Uterus (tissue), 4 donors: ENCODE measurements around the gene TSSK6. TPM values are rescaled to one million over a fixed set of nuclear protein-coding genes. Genes with fewer than 3 reads are reported as not detected.

Experiments
- DNase-seq, 2 donors: peaks; one replicate each; pipeline ENCODE4 v3.0.0-alpha.2; 2019 to 2020
- H3K27ac ChIP-seq, 2 donors: fragments of 200-600 bp; sonication (generic); 1 replicate in 1 of 2; 2 replicates in 1 of 2; pipeline ENCODE4 v1.5.1; 2016 to 2018
- H3K27me3 ChIP-seq, 2 donors: fragments of 200-600 bp; sonication (generic); one replicate each; pipeline ENCODE4 v1.5.1; 2018 to 2019; ENCODE audit warnings: control low read depth in 1 of 2
- H3K36me3 ChIP-seq, 2 donors: fragments of 200-600 bp; sonication (generic); one replicate each; pipeline ENCODE4 v1.5.1; 2019; ENCODE audit warnings: control low read depth in 1 of 2
- H3K4me1 ChIP-seq, 2 donors: fragments of 200-600 bp; sonication (generic); one replicate each; pipeline ENCODE4 v1.5.1; 2018 to 2019; ENCODE audit warnings: control low read depth in 1 of 2
- H3K4me3 ChIP-seq, 2 donors: fragments of 200-600 bp; sonication (generic); 1 replicate in 1 of 2; 2 replicates in 1 of 2; pipeline ENCODE4 v1.5.1; 2018 to 2019; ENCODE audit warnings: mild to moderate bottlenecking in 1 of 2
- H3K9me3 ChIP-seq, 2 donors: fragments of 200-600 bp; sonication (generic); one replicate each; pipeline ENCODE4 v1.5.1; 2019; ENCODE audit warnings: control low read depth in 1 of 2
- POLR2A ChIP-seq, 2 donors: fragments of 450-650 bp; IDR thresholded peaks; one replicate each; pipeline ENCODE4 v1.6.1; 2016; ENCODE audit warnings: antibody characterized with exemption in 2 of 2, mild to moderate bottlenecking in 1 of 2, moderate library complexity in 1 of 2
- intact Hi-C: fragments of 100-400 bp; cut with DNase I; formaldehyde crosslinking; loops from one replicate; pipeline ENCODE4 v1.15.1; 2023; ENCODE audit warnings: low total_unique reads
- total RNA-seq, 4 donors: library from RNA; depleted of rRNA in 3 of 4; stranded (reverse); fragments of >200 nt in 3 of 4; gene quantifications; one replicate each; pipeline versions ENCODE4 v1.1.0 to v1.2.4, GENCODE V29; 2014 to 2023
- TF ChIP-seq, protein P1 (sequence below), 4 experiments: fragments of 200-600 bp in 2 of 4; fragments of 450-650 bp in 2 of 4; sonication (generic) in 2 of 4; IDR thresholded peaks; one replicate each; pipeline ENCODE4 v1.5.1; 2016 to 2019; ENCODE audit warnings: antibody characterized with exemption in 4 of 4, mild to moderate bottlenecking in 2 of 4, moderate library complexity in 1 of 4
- donor health status: DM: yes; HTN: yes; CAD: no.

TSSK6 gene
- total RNA-seq, 4 donors from 2014 or later, result 1.3 to 2.0 TPM; not detected in 2

DNA sequence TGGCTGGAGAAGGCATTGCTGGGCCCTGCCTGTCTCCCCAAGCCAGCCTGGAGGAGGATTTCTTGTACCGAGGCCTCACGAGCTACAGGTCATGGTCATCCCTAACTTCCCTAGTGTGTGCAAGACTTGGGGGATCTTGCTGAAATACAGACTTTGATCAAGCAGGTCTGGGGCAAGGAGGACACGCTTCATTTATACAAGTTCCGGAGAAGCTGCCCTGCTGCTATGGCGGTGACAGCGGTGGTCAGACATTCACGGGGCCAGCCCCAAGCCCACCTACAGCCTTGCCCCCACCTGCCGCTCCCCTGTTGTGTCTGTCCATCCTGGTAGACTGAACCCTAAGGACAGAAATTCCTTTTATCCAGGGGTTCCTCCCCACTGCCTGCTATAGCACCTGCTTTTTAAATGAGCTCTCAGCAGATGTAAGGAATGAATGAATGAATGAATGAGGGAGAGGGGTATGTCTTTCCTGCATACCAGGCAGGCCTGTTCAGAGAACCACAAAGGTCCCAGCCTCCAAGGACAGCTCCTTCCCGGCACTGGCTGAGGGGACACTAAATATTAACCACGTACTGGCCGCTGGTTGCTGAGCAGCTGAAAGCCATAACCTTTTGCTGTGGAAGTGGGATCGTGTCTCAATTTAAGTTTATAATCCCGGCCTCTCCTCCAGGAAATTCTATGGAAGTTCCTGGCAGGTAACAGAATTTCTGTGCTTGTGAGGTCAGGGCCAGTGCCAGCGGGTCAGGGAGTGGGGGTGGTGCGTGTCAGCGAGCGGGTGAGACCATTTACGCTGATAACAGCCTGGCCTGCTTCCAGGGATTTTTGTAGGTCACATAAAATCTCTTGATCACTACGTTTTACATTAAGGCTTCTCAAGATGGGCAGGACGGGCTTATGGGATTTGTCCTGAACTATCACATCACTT lies 27.1 kb downstream of the TSSK6 start:
- intact Hi-C loops, result loop anchor here (5.0 kb wide), 1 partner anchor 121 kb away; no protein-coding TSS in a partner anchor
- no peaks in the 10 kb centered on the region for H3K36me3 ChIP-seq
- DNase-seq, result peak in 1 of 2 donors; percentile 39
- no peak overlapping the region for H3K4me3 ChIP-seq
- H3K27me3 ChIP-seq, result no peaks in the 10 kb centered on the region
- H3K9me3 ChIP-seq, result no peaks in the 10 kb centered on the region
- TF ChIP-seq, protein P1, sequence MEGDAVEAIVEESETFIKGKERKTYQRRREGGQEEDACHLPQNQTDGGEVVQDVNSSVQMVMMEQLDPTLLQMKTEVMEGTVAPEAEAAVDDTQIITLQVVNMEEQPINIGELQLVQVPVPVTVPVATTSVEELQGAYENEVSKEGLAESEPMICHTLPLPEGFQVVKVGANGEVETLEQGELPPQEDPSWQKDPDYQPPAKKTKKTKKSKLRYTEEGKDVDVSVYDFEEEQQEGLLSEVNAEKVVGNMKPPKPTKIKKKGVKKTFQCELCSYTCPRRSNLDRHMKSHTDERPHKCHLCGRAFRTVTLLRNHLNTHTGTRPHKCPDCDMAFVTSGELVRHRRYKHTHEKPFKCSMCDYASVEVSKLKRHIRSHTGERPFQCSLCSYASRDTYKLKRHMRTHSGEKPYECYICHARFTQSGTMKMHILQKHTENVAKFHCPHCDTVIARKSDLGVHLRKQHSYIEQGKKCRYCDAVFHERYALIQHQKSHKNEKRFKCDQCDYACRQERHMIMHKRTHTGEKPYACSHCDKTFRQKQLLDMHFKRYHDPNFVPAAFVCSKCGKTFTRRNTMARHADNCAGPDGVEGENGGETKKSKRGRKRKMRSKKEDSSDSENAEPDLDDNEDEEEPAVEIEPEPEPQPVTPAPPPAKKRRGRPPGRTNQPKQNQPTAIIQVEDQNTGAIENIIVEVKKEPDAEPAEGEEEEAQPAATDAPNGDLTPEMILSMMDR (IDR thresholded peaks at IDR 0.05), result no peak
- no peak for TF ChIP-seq POLR2A (IDR thresholded peaks at IDR 0.05)
- peaks cover 6 to 39% of the 10 kb centered on the region in 2 donors for H3K4me1 ChIP-seq
- peak overlapping the region; percentile 66 to 78 for H3K27ac ChIP-seq

DNA sequence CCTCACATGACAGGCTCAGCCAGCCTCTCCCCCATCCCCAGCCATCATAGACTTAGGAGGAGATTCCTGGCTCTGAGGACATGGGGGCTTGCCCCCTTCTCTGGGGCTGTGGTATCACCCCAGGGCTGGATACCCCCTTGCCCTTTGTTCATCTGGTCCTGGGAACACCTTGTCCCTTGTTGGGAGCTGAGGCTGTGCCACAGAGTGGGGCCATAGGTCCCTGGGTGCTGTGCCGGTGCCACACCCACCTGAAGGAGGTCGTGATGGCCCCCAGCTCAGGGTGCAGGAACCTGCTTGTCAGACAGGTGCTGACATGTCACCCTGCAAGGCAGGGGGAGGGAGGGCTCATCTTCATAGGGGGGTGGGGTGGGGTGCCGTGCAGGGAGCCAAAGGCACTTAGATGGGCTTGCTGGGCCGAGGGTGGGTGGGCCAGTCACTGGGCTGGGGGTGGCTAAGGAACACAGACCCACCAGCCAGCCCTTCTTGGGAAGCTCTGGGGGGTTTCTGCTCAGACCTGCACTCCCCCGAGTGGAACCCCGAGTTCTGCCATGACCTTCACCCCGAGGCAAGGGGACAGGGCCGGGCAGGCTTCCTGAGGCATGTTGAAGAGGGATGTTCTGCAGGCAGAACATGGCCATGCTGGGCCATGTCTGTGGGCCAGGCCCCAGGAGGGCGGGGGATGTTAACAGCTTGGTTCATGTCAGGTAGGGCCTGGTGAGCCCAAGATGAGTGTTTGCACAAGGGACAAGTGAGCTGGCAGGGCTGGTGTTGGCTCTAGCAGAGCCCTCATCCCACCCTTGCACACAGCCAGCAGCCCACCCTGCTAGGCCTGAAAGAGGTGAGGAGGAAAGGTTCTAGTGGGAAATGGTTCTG lies 28.0 kb downstream of the TSSK6 start:
- Histone ChIP-seq H3K27ac (peak overlapping the region; percentile 21 to 66), H3K36me3 (no peaks in the 10 kb centered on the region), H3K9me3 (no peaks in the 10 kb centered on the region), H3K4me1 (peaks cover 6 to 39% of the 10 kb centered on the region in 2 donors), H3K27me3 (no peaks in the 10 kb centered on the region), H3K4me3 (no peak overlapping the region)
- DNase-seq, result no peak
- intact Hi-C loops, result loop anchor here (5.0 kb wide), 1 partner anchor 120 kb away; no protein-coding TSS in a partner anchor
- TF ChIP-seq, protein P1 (IDR thresholded peaks at IDR 0.05), result no peak
- TF ChIP-seq POLR2A (IDR thresholded peaks at IDR 0.05), result no peak

DNA sequence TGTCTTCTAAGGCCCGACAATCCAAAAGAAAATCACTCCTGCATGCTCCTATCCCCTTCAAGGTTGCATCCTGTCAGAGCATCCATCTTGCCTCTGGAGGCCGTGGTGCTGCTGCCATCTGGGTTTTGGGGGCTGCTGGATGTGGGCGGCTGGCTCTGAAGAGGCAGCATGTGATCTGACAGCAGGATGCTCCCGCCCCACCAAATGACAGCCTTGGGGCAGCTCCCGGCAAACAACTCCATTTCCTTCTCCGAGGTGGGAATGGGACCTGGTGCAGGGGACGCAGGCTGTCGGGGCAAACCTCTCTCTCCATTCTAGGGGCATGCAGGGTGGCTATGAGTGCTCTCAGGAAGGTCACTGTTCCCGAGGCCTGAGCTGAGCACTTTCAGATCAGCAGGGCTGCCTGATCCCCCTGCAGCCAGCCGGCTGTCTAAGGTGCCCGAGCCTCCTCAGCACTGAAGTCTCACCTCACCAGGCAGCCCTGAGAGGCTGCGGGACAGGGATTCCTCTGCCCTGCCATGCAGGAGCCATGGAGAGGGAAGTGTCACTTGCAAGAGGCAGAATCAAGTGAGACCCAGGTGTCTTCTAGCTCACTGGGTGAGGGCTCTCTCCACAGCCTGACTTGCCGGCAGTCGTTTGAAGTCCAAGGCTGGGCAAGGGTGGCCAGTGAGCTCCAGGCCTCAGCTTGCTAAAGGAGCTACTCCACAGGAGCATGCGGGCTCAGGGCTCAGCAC lies 28.8 kb downstream of the TSSK6 start:
- Histone ChIP-seq H3K36me3 (no peaks in the 10 kb centered on the region), H3K4me3 (no peak overlapping the region), H3K27me3 (no peaks in the 10 kb centered on the region), H3K9me3 (no peaks in the 10 kb centered on the region), H3K27ac (no peak overlapping the region), H3K4me1 (peaks cover 6 to 39% of the 10 kb centered on the region in 2 donors)
- intact Hi-C loops, result loop anchor here (5.0 kb wide), 1 partner anchor 119 kb away; no protein-coding TSS in a partner anchor
- no peak for DNase-seq
- no peak for TF ChIP-seq POLR2A (IDR thresholded peaks at IDR 0.05)
- TF ChIP-seq, protein P1 (IDR thresholded peaks at IDR 0.05), result no peak

DNA sequence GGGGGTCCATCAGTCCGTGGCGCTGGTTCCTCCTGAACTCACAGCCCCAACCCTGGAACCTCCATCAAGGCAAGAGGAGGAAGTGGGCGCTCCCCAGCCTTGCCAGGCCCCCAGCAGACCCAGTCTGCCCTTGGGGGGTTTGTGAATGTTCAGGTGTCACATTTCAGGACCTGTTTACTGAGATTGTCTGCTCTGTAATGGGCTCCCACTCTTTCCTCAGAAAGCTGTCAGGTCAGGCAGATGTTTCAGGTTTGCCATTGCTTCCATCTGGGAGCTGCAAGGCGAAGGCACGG lies 29.4 kb downstream of the TSSK6 start:
- Histone ChIP-seq H3K9me3 (no peaks in the 10 kb centered on the region), H3K27ac (no peak overlapping the region), H3K27me3 (no peaks in the 10 kb centered on the region), H3K4me3 (no peak overlapping the region), H3K36me3 (no peaks in the 10 kb centered on the region), H3K4me1 (peaks cover 6 to 39% of the 10 kb centered on the region in 2 donors)
- no peak for DNase-seq
- intact Hi-C loops, result loop anchor here (5.0 kb wide), 1 partner anchor 119 kb away; no protein-coding TSS in a partner anchor
- TF ChIP-seq, protein P1 (IDR thresholded peaks at IDR 0.05), result no peak
- no peak for TF ChIP-seq POLR2A (IDR thresholded peaks at IDR 0.05)
